ENCODE measurements around the gene KIN. TPM values are rescaled to one million over a fixed set of nuclear protein-coding genes. Genes with fewer than 3 reads are reported as not detected.

The KIN gene
- total RNA-seq (ENCODE audit: low replicate concordance) = 2.3 and 4.1 TPM in 2 replicates

DNA sequence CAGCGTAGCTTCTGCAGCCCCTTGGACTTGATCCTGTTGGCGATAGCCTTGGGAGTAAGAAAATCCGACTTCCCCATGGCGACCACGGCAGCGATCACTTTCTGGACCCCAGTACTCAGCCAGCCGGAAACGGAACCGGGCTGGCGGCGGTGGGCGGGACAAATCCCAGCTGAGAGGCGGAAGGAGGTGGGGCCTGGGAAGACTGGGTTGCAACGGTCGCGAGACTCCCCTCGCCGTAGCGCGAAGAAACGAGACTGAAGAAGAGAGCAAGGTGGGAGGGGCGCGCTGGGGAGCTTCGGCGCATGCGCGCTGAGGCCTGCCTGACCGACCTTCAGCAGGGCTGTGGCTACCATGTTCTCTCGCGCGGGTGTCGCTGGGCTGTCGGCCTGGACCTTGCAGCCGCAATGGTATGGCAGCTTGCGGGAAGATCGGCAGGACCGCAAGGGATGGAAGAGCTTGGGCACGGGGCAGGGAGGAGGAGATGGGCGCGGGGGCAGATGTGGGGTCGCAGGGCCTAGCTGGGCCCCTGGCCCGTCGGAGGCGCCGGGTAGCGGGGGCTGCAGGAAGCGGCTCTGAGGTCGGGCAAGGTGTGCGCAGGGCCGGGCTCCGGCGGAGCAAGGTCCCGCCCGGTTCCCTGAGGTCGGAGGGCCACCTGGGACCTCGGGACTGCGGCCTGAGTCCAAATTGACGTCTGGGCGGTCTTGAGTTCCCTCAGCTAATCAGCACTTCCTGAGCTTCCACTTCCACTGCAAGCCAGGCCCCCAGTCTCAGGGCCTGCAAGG is at the start of gene KIN, which contains the start of gene ATP5F1C:
Gene KIN (minus strand): TSS at position 137 of the 782 bp plus-strand sequence. CDS start 60 bp downstream, at position 77.
Gene ATP5F1C (plus strand): TSS at position 321 of the 782 bp plus-strand sequence. CDS start 31 bp downstream, at position 352.

DNA sequence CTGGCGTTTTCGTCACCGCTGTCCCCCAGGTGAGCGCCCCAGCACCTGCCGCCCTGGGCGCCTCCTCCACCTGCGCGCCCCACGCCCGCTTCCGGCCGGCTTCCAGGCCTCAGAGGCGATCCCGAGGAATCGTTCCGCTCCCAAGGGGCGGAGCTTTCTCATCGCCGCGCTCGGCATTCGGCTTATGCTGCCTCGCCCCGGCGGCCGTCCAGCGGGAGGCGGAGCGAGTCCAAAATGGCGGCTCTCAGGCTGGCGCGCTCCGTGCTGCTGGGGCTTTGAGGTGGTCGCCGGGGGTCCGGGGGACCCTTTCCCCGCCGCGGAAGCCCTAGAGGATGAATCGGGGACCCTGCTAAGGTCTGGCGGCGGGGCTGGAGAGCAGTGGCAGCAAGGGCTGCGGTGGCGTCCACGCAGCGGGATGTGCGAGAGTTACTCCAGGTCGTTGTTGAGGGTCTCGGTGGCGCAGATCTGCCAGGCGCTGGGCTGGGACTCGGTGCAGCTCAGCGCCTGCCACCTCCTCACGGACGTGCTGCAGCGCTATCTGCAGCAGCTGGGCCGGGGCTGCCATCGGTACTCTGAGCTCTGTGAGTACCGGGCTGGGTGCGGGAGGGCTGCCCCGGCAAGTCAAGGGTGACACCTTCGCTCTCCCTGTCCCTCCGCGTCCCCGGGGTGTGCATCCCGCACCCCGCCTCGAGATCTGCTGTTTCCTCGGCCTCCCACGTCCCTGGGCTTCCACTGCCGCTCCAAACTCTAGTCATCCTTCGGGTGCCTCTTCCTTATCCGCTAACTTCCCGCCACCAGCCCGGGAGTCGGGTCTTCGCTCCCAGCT is 30.7 kb upstream of the KIN start, which contains the start of gene TAF3:
Gene TAF3 (plus strand): TSS at position 211 of the 826 bp plus-strand sequence. CDS start 205 bp downstream, at position 416.

DNA sequence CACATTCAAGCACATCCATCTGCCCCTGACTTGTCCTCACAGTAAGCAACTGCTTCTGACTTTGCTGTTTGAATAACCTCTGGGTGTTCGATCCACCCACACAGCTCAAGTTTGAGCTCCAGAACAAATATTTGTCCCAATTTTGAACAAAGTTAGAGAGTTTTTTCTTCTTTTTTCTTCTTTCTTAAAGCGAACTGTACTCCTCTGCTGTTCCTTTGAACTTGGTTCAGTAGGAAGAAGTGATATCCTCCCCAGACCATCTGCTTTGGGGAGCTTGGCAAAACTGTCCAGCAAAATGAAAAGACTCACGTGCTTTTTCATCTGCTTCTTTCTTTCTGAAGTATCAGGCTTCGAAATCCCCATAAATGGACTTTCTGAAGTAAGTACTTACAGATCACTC is 84.7 kb downstream of the KIN start, which contains the start of gene ITIH2:
Gene ITIH2 (plus strand): TSS at position 177 of the 400 bp plus-strand sequence. CDS start 119 bp downstream, at position 296.

Other genes starting within 250 kb of the KIN start
- 0.08 and 3.6 TPM in 2 replicates for gene ITIH5, start 121.0 kb downstream of the KIN start, total RNA-seq (ENCODE audit: low replicate concordance)
- gene ITIH2, start 84.7 kb downstream of the KIN start, total RNA-seq (ENCODE audit: low replicate concordance) = not detected in 2 replicates
- 155 and 227 TPM in 2 replicates for gene ATP5F1C, start 184 bp upstream of the KIN start, total RNA-seq (ENCODE audit: low replicate concordance)
- gene TAF3, start 30.5 kb upstream of the KIN start, total RNA-seq (ENCODE audit: low replicate concordance) = 0.94 and 1.1 TPM in 2 replicates